Adipocyte (in vitro differentiated cells): ENCODE results near the gene SH2D7.

Source experiments
- DNase-seq: peaks from one replicate; pipeline ENCODE4 v3.0.0-alpha.2; 2015; ENCODE audit warnings: low read depth
- H3K27me3 ChIP-seq: replicated peaks from 2 replicates; pipeline ENCODE4 v1.7.0; 2013; ENCODE audit warnings: mild to moderate bottlenecking, low read length, moderate library complexity; ENCODE audit not compliant: control insufficient read depth, insufficient read depth
- H3K36me3 ChIP-seq: 2 replicates; pipeline ENCODE4 v1.7.0; 2013; ENCODE audit warnings: low read length, mild to moderate bottlenecking, moderate library complexity; ENCODE audit not compliant: control insufficient read depth, insufficient read depth, severe bottlenecking
- H3K4me1 ChIP-seq: 2 replicates; pipeline ENCODE4 v1.7.0; 2013; ENCODE audit warnings: mild to moderate bottlenecking, low read length, moderate library complexity; ENCODE audit not compliant: control insufficient read depth, insufficient read depth
- H3K4me3 ChIP-seq: 2 replicates; pipeline ENCODE4 v1.7.0; 2013; ENCODE audit warnings: mild to moderate bottlenecking, low read length, moderate library complexity
- H3K9ac ChIP-seq: 2 replicates; pipeline ENCODE4 v1.7.0; 2013; ENCODE audit warnings: mild to moderate bottlenecking, low read length, moderate library complexity
- H3K9me3 ChIP-seq: 2 replicates; pipeline ENCODE4 v1.7.0; 2013; ENCODE audit warnings: mild to moderate bottlenecking, low read length, moderate library complexity; ENCODE audit not compliant: control insufficient read depth

The SH2D7 gene

DNA sequence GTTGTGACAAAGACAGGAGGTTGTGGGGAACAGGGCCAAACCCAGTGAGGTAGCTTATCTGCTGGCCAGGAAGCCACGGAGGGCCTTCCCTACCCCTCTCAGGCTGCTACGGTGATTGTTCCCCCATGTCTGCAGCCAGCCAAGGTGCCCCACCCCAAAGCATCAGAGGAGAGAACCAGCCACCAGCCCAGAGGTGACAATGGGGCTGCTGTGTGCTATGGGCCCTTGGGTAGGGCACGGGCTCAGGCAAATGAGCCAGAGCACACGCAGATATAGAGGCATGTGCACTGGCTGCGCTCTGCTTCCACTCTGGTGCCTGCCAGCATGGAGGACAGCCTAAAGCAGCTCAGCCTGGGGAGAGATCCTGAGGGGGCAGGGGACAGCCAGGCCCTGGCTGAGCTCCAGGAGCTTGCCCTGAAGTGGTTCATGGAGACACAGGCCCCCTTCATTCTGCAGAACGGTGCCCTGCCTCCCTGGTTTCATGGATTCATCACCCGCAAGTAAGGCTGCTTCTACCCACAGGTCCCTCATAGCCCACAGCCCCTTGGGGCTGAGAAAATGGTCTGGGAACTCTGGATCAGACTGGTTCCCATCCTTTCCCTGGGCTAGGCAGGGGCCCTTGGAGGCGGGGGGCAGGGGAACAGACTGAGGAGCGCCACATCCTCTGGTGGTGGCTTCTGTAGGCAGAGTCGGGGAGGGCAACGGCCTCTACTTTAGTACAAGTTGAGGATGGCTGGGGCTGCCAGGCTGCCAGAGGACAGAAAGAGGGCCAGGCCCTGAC is at the start of gene SH2D7:
Gene SH2D7, plus strand, starts transcription at position 301 of the 781 bp plus-strand sequence. Its CDS starts 24 bp downstream, at position 325.
- H3K4me3 ChIP-seq, result no peak within 1 kb of the TSS
- H3K9ac ChIP-seq, result no peak within 1 kb of the TSS
- peaks cover 14% of the 10 kb centered on the region for H3K27me3 ChIP-seq
- no peaks in the 10 kb centered on the region for H3K36me3 ChIP-seq
- no peak for DNase-seq
- peaks cover 9% of the 10 kb centered on the region for H3K4me1 ChIP-seq
- H3K9me3 ChIP-seq, result no peaks in the 10 kb centered on the region

DNA sequence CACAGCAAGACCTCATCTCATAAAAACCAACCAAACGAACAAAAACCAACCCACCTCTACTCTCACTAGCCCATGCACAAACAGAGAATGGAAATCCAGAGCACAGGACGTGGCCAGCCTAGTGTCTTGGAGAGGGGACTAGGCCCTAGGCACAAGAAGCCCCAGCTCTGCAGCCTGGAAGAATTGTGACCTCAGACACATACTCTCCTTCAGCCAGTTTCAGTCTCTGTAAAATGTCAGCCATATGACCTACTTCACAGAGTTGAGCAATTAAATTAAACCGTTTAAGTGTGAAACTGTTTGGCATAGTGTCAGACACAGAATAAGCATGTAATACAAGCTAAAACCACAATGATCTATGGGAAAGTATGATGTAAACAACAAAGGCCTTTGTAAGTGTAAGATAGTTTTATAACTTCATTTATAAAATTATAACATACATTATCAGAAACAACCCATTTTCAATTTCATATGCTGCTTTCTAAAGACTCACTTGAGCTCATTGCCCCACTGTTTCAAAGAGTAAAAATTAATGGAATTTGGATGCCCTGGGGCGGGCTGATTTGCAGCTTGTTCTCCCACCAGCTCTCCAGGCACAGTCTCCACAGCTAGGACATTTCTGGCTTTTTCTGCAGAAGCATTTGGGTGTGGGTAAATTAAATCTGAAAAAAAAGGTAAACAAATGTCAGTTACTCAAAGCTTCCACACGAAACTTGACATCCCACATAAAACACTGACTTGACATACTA is 47.8 kb upstream of the SH2D7 start:
- DNase-seq, result peak; percentile 64
- H3K9ac ChIP-seq, result peak overlapping the region; percentile 7
- no peaks in the 10 kb centered on the region for H3K27me3 ChIP-seq

DNA sequence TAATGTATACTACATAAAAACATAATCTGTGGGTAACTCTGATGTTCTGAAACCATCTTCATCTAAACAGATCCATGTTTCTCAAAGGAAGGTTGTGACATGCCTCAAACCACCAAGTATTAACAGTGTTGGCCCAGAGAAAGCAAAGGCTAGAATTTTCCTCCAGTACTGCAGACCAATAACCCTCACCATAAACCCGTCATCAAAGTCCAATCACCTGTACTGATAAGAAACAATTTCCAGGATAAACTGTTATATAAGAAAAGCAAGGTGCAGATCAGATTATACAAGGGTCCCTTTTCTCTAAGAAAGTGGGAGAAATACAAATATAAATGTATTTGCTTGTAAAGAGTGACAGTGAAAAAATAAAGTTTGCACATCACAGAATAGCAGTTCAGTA is 47.2 kb upstream of the SH2D7 start:
- H3K4me1 ChIP-seq, result peaks cover 62% of the 10 kb centered on the region
- no peak for DNase-seq
- no peak overlapping the region for H3K4me3 ChIP-seq
- no peaks in the 10 kb centered on the region for H3K27me3 ChIP-seq
- peaks cover 18% of the 10 kb centered on the region for H3K36me3 ChIP-seq
- no peaks in the 10 kb centered on the region for H3K9me3 ChIP-seq
- no peak overlapping the region for H3K9ac ChIP-seq

More for the DNA sequence above, 47.8 kb upstream of the SH2D7 start:
- Histone ChIP-seq H3K9me3 (no peaks in the 10 kb centered on the region), H3K36me3 (peaks cover 18% of the 10 kb centered on the region), H3K4me3 (no peak overlapping the region), H3K4me1 (peaks cover 60% of the 10 kb centered on the region)

DNA sequence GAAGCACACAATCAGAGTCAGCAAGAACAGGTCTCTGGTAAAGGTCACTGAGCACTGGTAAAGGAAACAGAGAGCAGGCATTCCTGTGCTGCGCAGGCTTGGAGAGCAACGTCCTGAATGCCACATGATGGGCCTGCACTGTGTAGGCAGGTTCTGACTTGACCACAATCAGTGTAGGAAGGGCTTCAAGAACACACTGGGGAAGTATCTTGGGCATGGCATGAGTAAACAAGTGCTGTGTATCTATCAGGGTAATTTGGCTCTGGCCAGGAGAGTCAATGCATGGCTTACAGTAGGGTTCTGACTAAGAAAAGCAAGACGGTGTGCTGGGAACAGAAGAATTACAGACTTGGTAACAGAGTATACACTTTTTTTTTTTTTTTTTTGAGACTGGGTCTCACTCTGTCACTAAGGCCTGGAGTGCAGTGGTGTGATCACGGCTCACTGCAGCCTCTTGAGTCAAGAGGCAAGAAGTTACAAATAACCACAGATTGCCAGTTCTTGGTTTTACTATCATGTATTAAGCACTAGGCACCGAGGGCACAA is 45.5 kb upstream of the SH2D7 start:
- no peak overlapping the region for H3K4me3 ChIP-seq
- no peak for DNase-seq
- H3K9me3 ChIP-seq, result no peaks in the 10 kb centered on the region
- H3K9ac ChIP-seq, result peak overlapping the region; percentile 3
- peaks cover 18% of the 10 kb centered on the region for H3K36me3 ChIP-seq
- peaks cover 63% of the 10 kb centered on the region for H3K4me1 ChIP-seq
- no peaks in the 10 kb centered on the region for H3K27me3 ChIP-seq

DNA sequence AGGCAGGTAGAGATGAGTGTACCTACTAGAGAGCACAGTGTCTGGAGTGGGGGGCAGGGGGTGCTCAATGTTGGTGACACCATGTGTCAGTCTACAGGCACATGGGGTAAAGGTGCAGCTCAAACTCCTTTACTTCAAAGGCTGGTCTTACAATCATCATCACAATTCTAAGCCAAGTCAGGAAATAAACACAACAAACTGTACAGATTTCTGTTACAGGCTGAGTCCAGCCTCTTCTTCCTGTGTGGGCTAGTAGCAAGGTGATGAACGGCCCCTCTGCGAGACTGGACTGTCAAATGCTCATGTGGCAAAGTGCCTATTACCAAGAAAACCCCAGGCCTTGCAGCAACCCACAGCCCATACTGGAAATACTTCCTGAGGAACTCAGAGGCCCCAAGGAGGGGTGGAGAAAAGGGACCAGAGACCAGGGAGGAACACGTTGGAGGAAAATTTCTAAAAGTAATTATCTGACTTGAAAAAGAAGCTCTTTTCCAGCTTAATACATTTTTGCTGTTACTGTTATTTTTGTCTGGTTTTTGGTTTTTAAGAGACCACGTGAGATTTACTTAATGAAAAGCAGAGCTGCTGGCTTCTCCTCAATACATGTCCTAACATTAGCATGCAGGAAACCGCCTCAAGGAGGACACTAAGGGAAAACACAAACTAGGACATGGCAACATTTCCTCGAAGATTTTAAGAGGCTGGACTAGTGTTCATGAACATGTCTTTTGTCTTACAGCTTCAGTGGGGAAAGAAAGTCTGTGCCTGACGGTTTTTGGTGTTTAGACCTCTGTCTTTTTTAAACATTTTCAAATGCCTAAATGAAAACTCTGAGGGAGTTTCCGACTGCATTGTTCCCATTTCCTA is 44.4 kb upstream of the SH2D7 start:
- Histone ChIP-seq H3K36me3 (peaks cover 16% of the 10 kb centered on the region), H3K27me3 (no peaks in the 10 kb centered on the region), H3K9me3 (no peaks in the 10 kb centered on the region), H3K9ac (peak overlapping the region; percentile 56), H3K4me1 (peaks cover 74% of the 10 kb centered on the region), H3K4me3 (peak overlapping the region; percentile 31)
- peak; percentile 90 for DNase-seq

DNA sequence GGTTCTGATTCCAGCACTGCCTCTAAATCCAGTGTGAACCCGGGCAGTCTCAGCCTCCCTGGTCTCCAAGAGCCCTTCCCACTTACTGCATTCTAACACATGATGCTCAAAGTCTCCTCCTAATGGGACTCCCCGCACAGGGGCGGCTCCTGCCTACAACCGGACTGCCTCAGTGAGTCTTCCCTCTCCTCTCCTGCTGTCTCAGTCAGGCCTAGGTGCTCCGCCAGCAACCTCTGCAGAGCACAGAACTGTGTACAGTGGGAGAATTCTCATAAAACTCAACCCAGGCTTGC is 43.8 kb upstream of the SH2D7 start:
- no peak for DNase-seq
- no peaks in the 10 kb centered on the region for H3K27me3 ChIP-seq
- H3K9me3 ChIP-seq, result no peaks in the 10 kb centered on the region
- H3K4me3 ChIP-seq, result peak overlapping the region; percentile 31
- H3K4me1 ChIP-seq, result peaks cover 75% of the 10 kb centered on the region
- H3K9ac ChIP-seq, result peak overlapping the region; percentile 56
- H3K36me3 ChIP-seq, result peaks cover 16% of the 10 kb centered on the region

DNA sequence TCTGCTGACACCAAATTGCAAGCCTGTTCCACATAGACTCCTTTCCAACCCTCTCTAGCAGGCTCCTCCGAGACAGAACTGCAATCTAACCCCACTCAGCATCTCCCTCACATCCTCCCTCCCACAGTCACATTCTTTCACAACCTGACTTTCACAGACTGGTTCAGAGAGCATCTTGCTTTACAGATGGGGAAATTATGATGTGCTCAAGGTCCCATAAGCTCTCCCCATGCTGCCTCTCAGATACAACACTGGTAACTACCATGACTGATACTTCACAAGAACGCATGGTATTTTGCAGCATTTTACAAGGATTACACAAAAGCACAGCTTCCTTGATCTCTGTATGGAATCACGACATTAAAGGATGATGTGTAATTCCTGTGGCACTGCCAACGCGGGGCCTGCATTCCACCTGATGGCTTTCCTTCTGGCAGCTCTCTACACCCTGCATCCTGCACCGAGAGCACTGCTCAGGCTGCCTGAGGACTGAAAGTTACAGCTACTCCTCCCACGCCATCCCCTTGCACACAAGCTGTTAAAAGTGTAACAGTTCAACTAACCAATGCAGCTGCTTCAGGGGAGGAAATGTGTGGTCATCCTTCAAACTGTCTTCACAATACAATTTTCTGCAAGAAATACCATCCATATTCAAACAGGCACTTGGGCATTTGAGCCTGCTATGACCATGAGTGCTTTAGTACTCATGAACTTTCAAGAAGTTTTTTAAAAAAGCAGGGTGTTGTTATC is 42.5 kb upstream of the SH2D7 start:
- Histone ChIP-seq H3K9ac (no peak overlapping the region), H3K36me3 (peaks cover 12% of the 10 kb centered on the region), H3K4me1 (peaks cover 65% of the 10 kb centered on the region), H3K9me3 (no peaks in the 10 kb centered on the region), H3K27me3 (no peaks in the 10 kb centered on the region), H3K4me3 (no peak overlapping the region)
- peak; percentile 85 for DNase-seq

DNA sequence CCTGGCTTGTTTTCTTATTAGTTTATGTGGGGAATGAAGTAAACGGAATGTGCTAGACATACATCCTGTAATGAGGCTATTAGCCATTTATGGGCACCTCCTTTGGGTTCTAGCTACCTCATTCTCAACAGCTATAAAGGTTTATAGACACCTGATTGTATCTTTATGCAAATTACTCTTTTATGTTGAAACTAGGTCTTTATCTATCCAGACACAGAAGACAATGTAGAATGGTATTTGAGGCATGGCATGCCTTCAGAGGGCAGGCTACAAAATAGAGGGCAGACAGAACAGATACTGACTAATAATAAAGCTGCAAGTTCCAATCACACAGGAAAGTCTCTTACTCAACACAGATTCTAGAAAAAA is 41.9 kb upstream of the SH2D7 start:
- no peak overlapping the region for H3K9ac ChIP-seq
- H3K4me3 ChIP-seq, result no peak overlapping the region
- no peaks in the 10 kb centered on the region for H3K9me3 ChIP-seq
- no peaks in the 10 kb centered on the region for H3K27me3 ChIP-seq
- peaks cover 12% of the 10 kb centered on the region for H3K36me3 ChIP-seq
- DNase-seq, result no peak
- peaks cover 62% of the 10 kb centered on the region for H3K4me1 ChIP-seq

DNA sequence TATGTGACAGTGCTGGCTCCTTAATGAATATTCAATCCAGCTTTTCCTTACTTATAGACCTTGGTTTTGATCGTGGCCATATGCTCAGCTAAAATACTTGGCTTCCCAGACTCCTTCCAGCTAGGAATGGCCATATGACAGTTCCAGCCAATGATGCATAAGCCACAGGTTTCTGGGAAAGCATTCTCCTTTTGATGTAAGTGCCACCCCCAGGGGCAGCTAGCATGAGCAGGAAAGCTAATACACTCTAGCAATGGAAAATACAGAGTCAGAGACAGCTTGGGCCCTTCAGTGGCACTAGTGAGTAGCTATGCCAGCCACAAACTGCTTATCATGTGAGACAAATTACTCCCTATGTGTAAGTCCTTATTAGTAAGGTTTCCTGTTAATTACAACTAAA is 41.5 kb upstream of the SH2D7 start:
- Histone ChIP-seq H3K4me1 (peaks cover 65% of the 10 kb centered on the region), H3K4me3 (no peak overlapping the region), H3K9me3 (no peaks in the 10 kb centered on the region), H3K27me3 (no peaks in the 10 kb centered on the region), H3K36me3 (peaks cover 12% of the 10 kb centered on the region), H3K9ac (no peak overlapping the region)
- no peak for DNase-seq

DNA sequence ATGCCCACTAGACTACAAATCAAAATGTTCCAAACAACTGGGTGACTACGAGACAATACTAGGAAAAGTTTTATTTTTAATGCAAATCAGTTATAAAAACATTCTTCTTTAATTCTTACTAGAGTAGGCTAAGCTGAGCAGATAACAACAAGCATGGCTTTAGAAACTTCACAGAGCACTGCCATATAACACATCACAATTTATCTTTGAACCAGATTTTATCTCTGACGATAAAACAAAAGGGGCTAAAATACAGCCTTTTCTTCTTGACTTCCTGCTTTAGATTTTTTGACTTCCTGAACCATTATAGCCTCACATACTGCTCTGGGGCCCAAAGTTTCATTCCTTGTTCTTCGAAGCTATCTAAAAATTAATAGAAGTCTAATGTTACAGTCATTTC is 40.8 kb upstream of the SH2D7 start:
- no peak for DNase-seq
- no peaks in the 10 kb centered on the region for H3K9me3 ChIP-seq
- H3K36me3 ChIP-seq, result peaks cover 12% of the 10 kb centered on the region
- H3K27me3 ChIP-seq, result no peaks in the 10 kb centered on the region
- H3K4me1 ChIP-seq, result peaks cover 70% of the 10 kb centered on the region
- H3K9ac ChIP-seq, result no peak overlapping the region
- H3K4me3 ChIP-seq, result no peak overlapping the region
